Measurements from ENCODE around the gene FAM120A. TPM values are rescaled to one million over a fixed set of nuclear protein-coding genes. Genes with fewer than 3 reads are reported as not detected.

The FAM120A gene
- total RNA-seq, 1 donor from 2014 or later = 109 TPM

DNA sequence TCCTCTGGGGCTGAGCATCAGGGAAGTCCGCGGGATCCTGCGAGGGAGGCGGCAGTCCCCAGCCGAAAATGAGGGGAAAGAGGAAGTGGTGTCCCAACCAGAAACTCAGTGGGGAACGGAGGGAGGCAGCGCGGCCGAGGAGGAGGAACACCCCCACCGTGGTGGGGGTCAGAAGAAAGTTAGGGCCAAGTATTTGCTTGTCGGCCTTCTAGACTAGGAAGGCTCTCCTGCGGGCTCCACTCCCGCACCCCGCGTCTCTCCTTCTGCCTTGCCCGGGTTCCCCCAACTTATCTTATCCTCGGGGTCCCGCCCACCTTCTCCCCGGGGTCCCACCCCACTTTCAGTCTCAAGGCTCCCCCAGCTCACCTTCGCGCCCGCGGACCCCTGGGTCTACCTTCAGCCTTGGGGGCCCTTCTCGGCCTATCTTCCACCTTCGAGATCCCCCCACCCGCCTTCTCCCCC, 124.3 kb downstream of the FAM120A start:
- H3K36me3 ChIP-seq = no peaks in the 10 kb centered on the region
- H3K9me3 ChIP-seq = no peaks in the 10 kb centered on the region
- peak; percentile 86 for DNase-seq
- TF ChIP-seq, protein P1, sequence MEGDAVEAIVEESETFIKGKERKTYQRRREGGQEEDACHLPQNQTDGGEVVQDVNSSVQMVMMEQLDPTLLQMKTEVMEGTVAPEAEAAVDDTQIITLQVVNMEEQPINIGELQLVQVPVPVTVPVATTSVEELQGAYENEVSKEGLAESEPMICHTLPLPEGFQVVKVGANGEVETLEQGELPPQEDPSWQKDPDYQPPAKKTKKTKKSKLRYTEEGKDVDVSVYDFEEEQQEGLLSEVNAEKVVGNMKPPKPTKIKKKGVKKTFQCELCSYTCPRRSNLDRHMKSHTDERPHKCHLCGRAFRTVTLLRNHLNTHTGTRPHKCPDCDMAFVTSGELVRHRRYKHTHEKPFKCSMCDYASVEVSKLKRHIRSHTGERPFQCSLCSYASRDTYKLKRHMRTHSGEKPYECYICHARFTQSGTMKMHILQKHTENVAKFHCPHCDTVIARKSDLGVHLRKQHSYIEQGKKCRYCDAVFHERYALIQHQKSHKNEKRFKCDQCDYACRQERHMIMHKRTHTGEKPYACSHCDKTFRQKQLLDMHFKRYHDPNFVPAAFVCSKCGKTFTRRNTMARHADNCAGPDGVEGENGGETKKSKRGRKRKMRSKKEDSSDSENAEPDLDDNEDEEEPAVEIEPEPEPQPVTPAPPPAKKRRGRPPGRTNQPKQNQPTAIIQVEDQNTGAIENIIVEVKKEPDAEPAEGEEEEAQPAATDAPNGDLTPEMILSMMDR (IDR thresholded peaks at IDR 0.05) = no peak
- H3K27me3 ChIP-seq = no peaks in the 10 kb centered on the region
- peak; percentile 66 for ATAC-seq
- H3K4me3 ChIP-seq = peak overlapping the region; percentile 81
- intact Hi-C loops (cut with DNase I) = no loop called here
- H3K4me1 ChIP-seq = peaks cover 40% of the 10 kb centered on the region
- peak overlapping the region; percentile 94 for H3K27ac ChIP-seq

DNA sequence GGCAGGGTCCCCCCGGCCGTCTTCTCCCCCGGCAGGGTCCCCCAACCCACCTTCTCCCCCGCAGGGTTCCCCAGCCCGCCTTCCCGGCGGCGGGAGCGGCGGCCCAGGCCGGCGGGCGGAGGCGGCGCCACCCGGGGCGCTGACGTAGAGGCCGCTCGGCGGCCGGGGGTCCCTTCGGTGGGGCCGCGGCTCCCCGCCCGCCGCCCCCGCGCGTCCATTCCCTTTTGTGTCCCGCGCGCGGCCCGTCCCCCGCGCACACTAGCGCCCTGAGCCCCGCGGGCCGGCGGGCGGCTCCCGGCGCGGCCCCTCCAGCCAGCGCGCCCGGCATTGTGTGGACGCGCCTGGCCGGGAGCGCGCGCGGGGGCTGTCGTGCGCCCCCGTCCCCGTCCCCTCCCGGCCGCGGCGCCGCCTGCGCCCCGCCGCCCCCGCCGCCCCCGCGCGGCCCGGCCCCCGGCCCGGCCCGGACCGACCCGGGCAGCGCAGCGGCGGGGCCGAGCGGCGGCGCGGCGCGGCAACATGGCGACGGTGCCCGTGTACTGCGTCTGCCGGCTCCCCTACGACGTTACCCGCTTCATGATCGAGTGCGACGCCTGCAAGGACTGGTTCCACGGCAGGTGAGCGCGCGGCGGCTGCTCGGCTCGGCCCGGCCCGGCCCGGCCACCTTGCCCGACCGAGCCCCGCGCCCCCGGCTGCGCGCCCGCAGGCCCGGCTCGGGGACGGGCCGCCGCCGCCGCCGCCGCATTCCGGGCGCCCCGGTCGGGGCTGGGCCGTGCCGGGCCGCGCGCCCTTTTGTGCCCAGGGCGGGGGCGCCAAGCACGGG, 125.0 kb downstream of the FAM120A start, which contains the start of gene PHF2:
Gene PHF2 (plus strand): TSS at position 327 of the 820 bp plus-strand sequence. CDS start 190 bp downstream, at position 517.
- peak; percentile 77 for DNase-seq
- TF ChIP-seq, protein P1 (IDR thresholded peaks at IDR 0.05) = no peak

DNA sequence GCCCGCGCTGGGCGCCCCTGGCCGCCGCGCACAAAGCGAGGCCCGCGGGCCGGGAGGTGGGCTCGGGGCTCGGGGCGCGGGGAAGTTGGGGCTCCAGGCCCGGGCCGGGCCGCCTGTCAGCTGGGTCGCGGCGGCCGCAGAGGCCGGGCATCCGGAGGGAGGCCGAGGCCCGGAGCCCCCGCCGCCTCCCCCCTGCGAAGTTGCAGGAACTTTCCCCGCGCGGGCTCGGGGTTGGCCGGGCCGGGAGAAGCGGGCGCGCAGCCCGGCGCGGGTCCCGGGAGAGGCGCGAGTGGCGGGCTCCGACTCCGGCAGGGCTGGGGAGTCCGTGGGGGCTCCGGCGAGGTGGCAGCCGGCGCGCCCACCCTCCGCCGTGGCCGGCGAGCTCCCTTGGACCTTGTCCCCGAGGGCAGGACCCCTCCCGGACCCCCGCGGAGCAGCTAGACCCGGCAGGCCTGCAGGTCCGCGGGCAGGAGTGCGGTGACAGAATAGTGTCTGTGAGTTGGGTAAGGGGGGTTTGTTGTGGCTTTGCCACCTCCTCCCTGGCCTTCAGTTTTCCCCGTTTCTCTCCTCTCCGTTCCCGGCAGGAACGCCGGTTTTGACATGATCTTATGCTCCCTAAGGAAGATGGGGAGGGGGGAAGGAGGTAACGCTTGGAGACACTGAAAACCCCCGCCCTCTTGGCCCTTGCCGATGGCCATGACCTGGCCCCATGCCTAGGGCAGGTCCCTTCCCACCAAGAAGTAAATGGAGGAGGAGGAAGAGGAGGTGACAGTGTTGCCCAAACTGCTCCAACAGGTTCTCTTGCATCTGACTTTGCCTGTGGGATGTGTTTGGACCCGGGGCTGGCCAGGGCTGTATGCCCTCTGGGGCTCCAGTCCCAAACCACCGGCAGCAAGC, 125.8 kb downstream of the FAM120A start:
- H3K9me3 ChIP-seq = no peaks in the 10 kb centered on the region
- intact Hi-C loops (cut with DNase I) = no loop called here
- peaks cover 52% of the 10 kb centered on the region for H3K4me1 ChIP-seq
- DNase-seq (peak; percentile 79), ATAC-seq (peak; percentile 17)
- no peaks in the 10 kb centered on the region for H3K36me3 ChIP-seq
- H3K27ac ChIP-seq = peak overlapping the region; percentile 86
- peak overlapping the region; percentile 78 for H3K4me3 ChIP-seq
- TF ChIP-seq, protein P1 (IDR thresholded peaks at IDR 0.05) = no peak
- no peaks in the 10 kb centered on the region for H3K27me3 ChIP-seq

More for the DNA sequence above, 125.0 kb downstream of the FAM120A start, which contains the start of gene PHF2:
- Histone ChIP-seq H3K9me3 (no peaks in the 10 kb centered on the region), H3K27me3 (no peaks in the 10 kb centered on the region), H3K27ac (peak within 1 kb of the TSS; percentile 94), H3K4me1 (peaks cover 45% of the 10 kb centered on the region), H3K36me3 (no peaks in the 10 kb centered on the region), H3K4me3 (peak within 1 kb of the TSS; percentile 81)
- intact Hi-C loops (cut with DNase I) = no loop called here
- peak; percentile 46 for ATAC-seq

DNA sequence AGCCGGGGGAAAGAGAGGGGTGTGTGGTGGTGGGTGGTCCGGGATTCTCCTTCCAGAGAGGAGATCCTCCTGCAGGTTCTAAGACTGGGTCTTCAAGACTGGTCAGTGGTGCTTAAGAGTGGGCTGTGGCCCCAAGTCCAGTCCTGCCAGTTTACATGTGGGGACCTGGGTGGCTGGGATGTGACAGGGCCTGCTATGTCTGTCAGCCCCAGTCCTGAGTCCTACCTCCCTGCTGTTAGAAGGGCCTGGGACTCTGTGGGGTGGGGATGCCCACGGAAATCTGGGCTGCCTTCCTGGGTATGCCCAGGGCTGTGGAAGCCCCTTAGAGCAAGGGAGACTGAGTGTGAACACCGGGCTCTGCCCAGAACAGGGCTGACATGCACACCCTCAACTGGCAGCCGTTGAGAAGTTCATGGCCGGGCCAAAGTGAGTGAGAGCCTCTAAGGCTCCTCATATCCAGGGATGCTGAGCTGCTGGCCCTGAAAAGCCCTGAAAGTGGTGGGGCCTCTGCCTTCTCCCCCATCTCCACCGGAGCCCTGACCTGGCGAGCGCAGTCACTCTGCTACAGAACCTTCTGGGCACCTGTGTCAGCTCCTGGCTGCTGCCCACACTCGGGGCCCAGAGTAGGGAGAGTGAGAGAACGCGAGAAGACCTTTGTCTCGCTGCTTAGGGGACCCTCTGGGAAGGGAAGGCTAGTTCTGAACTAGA, 126.6 kb downstream of the FAM120A start:
- DNase-seq (no peak), ATAC-seq (no peak)
- peaks cover 60% of the 10 kb centered on the region for H3K4me1 ChIP-seq
- H3K27ac ChIP-seq = peak overlapping the region; percentile 86
- H3K27me3 ChIP-seq = no peaks in the 10 kb centered on the region
- TF ChIP-seq, protein P1 (IDR thresholded peaks at IDR 0.05) = no peak
- no peaks in the 10 kb centered on the region for H3K36me3 ChIP-seq
- H3K9me3 ChIP-seq = no peaks in the 10 kb centered on the region
- H3K4me3 ChIP-seq = peak overlapping the region; percentile 78
- intact Hi-C loops (cut with DNase I) = no loop called here

DNA sequence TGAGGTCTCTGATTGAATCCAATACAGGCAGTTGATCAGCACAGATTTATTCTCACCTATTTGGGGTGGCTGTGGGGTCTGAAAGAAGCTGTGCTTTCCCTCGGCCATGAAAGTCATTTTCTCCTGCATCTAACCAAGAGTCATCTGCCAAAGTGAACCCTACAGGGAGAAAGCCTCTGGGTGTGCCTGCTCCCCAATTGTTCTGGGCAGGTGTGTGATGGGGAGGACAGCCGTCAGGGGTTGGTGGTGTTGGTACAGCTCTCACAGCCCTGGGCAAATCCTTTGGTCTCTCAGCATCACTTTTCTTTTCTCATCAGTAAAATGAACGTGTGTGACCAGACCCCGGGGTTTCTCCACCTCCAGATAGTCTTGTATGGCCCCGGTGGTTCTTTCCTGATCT, 127.4 kb downstream of the FAM120A start:
- Histone ChIP-seq H3K4me3 (no peak overlapping the region), H3K4me1 (peaks cover 61% of the 10 kb centered on the region), H3K27ac (peak overlapping the region; percentile 86), H3K27me3 (no peaks in the 10 kb centered on the region), H3K9me3 (no peaks in the 10 kb centered on the region), H3K36me3 (no peaks in the 10 kb centered on the region)
- intact Hi-C loops (cut with DNase I) = no loop called here
- TF ChIP-seq, protein P1 (IDR thresholded peaks at IDR 0.05) = no peak
- no peak for ATAC-seq
- DNase-seq = peak; percentile 17

All from upper lobe of right lung (tissue), 1 donor.